Head of caudate nucleus (tissue), 42 donors: Measurements from ENCODE around the gene CMTR1.

Source experiments
- DNase-seq, 42 donors: peaks; one replicate each; pipeline versions ENCODE4 v3.0.0 to v3.0.0-alpha.2; 2020 to 2021; ENCODE audit warnings: mixed read lengths in 7 of 42
- intact Hi-C: fragments of 100-400 bp; cut with DNase I; formaldehyde crosslinking; loops from one replicate; pipeline ENCODE4 v1.15.0; 2022

Gene CMTR1

GRCh38 chr6:37473364-37474095 lies 40.5 kb downstream of the CMTR1 start:
- DNase-seq: peak in 7 of 42 donors; percentile 5 to 67 (median 28)
- intact Hi-C loops: no loop called here

GRCh38 chr6:37474316-37474715 lies 41.3 kb downstream of the CMTR1 start:
- intact Hi-C loops: no loop called here
- no peak for DNase-seq

GRCh38 chr6:37477191-37477590 lies 44.2 kb downstream of the CMTR1 start:
- intact Hi-C loops: no loop called here
- peak in 1 of 42 donors; percentile 26 for DNase-seq

GRCh38 chr6:37477656-37478435 lies 44.8 kb downstream of the CMTR1 start:
- intact Hi-C loops: no loop called here
- peak in 2 of 42 donors; percentile 28 to 56 for DNase-seq

DNA sequence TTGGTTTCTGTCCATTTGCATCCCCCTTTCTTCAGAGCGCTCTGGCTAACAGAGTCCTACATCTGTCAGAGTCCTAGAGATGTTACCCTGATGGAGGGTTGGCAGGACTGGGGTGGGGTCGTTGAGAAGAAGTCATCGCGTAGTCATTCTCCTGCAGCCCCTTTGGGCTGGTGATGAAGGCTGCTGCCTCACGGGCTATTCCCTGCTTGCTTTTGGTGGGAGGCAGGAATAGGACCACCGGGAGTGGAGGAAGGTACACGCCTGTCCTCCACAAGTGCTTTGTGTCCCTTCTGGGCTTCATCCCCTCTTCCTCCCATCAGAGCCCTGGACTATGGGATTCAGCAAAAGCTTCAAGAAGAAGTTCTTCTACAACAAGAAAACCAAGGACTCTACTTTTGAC lies 45.8 kb downstream of the CMTR1 start:
- no peak for DNase-seq
- intact Hi-C loops: no loop called here

DNA sequence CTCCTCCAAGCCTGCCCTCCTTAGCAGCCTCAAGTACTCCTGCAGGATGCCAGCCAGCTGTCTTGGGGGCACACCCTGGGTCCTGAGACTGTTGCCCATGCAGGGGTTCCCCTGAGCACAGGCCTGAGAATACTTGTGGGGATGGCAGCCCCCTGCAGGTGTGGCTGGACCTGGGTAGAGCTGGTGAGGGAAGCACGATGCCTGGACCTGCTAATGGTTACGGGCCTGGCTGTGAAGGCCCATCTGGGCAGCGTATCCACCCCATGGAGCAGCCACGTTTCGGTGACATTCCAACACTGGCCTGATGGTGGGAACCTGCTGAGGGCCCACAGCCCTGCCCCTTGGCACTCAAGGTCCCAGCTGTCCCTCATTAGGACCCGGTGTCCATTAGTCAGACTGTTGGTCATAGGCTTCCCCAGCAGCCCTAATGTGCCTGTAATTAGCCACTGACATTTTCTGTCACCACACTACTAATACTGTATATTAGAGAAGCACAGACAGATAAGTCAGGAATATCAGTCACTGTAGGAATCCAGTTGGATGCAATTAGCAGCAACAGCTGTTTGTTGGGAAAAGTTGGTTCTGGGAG lies 46.3 kb downstream of the CMTR1 start:
- intact Hi-C loops: no loop called here
- no peak for DNase-seq

DNA sequence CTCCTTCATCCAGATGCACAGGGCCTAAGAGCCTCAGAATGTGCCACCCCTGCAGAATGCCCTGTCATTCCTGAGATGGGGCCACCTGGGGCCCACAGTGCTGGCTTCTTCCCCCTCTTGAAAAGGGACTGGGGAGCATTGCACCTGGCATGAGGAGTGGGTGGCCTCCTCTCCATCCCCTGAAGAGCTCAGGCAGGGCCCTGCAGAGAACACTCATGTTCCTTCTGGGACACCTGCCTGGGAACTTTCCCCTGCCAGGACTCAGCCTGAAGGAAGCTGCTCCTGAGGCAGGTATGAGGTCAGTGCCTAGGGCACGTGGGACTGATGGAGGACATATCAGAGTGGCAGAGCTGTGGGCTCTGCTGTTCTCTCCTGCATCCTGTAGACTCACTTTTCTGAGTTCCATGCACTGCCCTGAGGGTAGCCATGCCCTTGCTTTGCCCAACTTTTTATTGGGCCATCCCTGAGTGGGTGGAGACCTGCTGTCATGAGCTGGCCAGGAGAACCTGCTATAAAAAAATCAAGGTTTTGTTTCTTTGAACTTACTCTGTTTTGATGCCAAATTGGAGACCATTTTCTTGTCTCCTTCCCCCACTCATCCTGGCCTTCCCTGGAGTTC lies 47.2 kb downstream of the CMTR1 start:
- peak in 2 of 42 donors; percentile 6 to 7 for DNase-seq
- intact Hi-C loops: loop anchor here (5.0 kb wide), 2 partner anchors 82 to 212 kb away; no protein-coding TSS in a partner anchor

DNA sequence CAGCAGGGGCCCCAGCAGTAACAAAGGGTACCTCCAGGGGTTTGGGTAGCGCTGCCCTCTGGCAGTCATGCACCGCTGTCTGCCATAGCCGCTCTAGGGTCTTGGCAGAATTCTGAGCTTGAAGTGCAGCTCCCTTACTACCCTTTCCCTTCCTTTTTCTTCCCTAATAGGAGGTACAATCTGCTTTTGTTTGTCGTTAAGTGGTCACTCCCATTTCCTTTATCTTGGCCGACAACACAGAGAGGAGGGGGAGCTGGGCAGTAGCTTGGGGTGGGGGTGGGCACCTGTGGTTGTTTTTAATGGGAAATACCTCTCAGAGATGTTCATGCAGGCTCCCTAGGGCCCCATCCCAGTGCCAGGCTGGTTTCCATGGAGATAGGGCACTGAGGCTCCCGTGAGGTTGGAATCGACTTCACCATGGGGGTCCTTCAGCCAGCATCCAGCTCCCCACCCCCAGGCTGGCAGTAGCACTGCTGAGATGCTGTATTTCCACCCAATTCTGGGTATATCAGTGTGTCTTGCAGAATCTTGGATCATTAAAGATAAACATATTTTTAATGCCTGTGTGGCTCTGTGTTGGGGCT lies 48.0 kb downstream of the CMTR1 start:
- intact Hi-C loops: loop anchor here (5.0 kb wide), 2 partner anchors 81 to 211 kb away; no protein-coding TSS in a partner anchor
- DNase-seq: peak in 1 of 42 donors; percentile 16

GRCh38 chr6:37481711-37482605 lies 48.9 kb downstream of the CMTR1 start:
- DNase-seq: peak in 1 of 42 donors; percentile 28
- intact Hi-C loops: loop anchor here (5.0 kb wide), 2 partner anchors 80 to 210 kb away; no protein-coding TSS in a partner anchor

- intact Hi-C loops: loop anchor here (5.0 kb wide), 2 partner anchors 80 to 210 kb away; no protein-coding TSS in a partner anchor
- DNase-seq: peak in 1 of 42 donors; percentile 24
These were observed 49.7 kb downstream of the CMTR1 start for GRCh38 chr6:37482606-37483251.

DNA sequence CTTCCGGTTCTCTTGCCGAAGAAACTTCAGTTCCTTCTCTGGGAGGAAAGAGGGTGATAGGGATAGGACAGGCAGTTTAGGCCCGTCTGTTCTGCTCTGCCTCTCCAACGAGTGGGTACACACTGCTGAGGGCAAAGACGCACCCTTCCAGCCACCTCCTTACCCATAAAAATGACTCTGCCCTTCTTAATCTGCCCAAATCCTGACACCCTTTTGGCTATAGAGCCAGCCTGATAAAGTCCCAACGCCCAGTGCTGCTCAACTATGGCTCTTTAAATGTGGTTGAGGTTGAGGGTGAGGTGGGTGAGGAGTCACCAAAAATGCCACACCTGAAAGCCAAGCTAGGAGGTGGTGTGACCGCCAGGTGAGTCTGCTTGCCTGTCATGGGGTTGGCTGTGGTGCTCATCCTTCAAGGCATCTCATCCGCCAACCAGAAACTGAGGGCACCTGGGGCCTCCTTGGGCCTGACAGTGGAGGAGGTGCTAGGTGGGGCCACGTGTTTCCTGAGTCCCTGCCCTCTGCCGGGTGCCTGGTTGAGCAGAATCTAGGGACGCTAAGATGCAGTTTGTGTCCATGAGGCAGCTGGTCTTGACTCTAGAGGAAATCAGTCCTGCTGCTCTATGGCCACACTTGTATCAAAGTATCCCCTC lies 50.4 kb downstream of the CMTR1 start:
- DNase-seq: peak in 1 of 42 donors; percentile 18
- intact Hi-C loops: loop anchor here (5.0 kb wide), 2 partner anchors 79 to 209 kb away; no protein-coding TSS in a partner anchor

DNA sequence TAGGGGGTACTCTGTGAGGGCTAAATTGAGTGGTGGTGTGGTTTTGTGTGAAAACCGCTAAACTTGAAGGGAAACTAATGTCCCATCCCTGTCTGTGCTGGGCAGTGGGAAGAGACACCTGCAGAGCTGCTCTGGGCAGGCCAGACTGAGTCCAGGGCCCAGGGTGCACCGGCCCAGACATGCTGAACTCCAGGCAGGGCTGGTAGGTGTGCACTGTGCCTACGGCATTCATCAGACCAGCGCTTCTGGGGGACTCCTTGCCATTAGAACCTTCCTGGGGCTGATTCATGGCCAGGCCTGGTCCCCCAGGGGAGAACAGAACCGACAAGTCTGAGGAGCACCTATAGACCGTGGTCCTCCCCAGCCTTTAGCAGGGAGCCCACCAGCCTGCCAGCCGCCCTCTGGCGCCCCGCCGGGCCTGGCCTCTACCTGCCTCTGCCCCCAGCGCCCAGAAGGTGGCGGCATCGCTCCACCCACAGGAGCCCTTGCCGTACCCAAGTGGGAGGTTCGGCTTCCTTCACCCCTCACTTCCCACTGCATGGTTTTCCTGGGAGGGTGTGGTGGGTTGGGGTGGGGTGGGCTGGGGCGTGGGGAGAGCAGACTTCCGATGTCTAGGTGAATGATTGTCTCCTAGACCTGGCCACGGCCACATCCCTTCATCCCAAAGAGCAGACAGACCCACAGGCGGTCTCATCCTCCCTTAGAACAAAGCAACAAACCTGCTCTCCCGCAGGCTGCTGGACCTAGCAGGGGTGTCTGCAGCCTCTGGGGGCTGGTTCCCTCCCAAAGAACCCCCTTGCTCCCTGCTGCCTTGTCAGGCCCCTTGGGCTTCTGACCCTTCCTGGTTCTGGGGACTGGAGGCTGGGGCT lies 51.1 kb downstream of the CMTR1 start:
- peak; percentile 47 to 88 (median 80) for DNase-seq
- intact Hi-C loops: loop anchor here (5.0 kb wide), 2 partner anchors 78 to 208 kb away; no protein-coding TSS in a partner anchor

DNA sequence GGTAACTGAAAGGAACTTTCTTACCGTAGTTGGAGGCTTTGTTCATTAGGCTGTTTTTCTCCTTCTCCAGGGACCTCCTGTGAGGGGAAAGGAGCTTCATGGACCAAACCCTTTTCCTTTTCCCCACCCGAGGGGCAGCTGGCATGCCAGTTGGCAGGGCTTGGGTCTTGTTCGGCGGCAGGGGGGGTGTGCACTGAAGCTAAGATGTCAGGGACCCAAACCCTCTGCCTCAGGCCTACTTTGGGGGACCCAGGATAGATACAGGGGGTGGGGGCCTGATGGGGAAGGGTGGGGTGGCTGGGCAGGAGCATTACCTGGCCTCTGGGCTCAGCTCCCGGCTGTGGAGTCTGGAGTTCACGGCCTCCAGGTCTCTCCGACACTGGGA lies 51.8 kb downstream of the CMTR1 start:
- DNase-seq: peak in 1 of 42 donors; percentile 21
- intact Hi-C loops: loop anchor here (5.0 kb wide), 2 partner anchors 78 to 208 kb away; no protein-coding TSS in a partner anchor

- intact Hi-C loops: no loop called here
- DNase-seq: no peak
These were observed 52.3 kb downstream of the CMTR1 start for GRCh38 chr6:37485291-37485702.

- no peak for DNase-seq
- intact Hi-C loops: no loop called here
These were observed 53.3 kb downstream of the CMTR1 start for GRCh38 chr6:37486121-37486839.
